VCaP (cell line): ENCODE measurements around the gene NDST4.

Experiments
- H3K27ac ChIP-seq: fragments of 450-650 bp; 2 replicates; pipeline ENCODE4 v1.5.1; 2017
- TF ChIP-seq, protein P1 (sequence below): fragments of 450-650 bp; conservative IDR thresholded peaks from 2 replicates; pipeline ENCODE4 v1.5.1; 2017; ENCODE audit warnings: mild to moderate bottlenecking, moderate library complexity

Gene NDST4

GRCh38 chr4:115145393-115146160 is 32.2 kb upstream of the NDST4 start:
- no peak overlapping the region for H3K27ac ChIP-seq
- TF ChIP-seq, protein P1, sequence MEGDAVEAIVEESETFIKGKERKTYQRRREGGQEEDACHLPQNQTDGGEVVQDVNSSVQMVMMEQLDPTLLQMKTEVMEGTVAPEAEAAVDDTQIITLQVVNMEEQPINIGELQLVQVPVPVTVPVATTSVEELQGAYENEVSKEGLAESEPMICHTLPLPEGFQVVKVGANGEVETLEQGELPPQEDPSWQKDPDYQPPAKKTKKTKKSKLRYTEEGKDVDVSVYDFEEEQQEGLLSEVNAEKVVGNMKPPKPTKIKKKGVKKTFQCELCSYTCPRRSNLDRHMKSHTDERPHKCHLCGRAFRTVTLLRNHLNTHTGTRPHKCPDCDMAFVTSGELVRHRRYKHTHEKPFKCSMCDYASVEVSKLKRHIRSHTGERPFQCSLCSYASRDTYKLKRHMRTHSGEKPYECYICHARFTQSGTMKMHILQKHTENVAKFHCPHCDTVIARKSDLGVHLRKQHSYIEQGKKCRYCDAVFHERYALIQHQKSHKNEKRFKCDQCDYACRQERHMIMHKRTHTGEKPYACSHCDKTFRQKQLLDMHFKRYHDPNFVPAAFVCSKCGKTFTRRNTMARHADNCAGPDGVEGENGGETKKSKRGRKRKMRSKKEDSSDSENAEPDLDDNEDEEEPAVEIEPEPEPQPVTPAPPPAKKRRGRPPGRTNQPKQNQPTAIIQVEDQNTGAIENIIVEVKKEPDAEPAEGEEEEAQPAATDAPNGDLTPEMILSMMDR = no peak

DNA sequence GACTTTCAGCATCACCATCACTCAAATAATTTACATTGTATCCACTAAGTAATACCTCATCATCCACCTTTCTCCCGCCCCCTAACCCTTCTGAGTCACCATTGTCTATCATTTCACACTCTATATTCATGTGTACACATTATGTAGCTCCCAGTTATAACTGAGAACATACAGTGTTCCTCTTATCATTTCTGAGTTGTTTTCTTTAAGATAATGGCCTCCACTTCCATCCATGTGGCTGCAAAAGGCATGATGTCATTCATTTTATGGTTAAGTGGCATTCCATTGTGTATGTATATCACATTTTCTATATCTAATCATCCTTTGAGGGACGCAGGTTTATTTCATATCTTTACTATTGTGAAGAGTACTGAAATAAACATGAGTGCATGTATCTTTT is 14.6 kb upstream of the NDST4 start:
- TF ChIP-seq, protein P1 = no peak

GRCh38 chr4:115126491-115126890 is 13.1 kb upstream of the NDST4 start:
- TF ChIP-seq, protein P1 = no peak
- no peak overlapping the region for H3K27ac ChIP-seq

More for the DNA sequence above, 14.6 kb upstream of the NDST4 start:
- H3K27ac ChIP-seq = no peak overlapping the region

DNA sequence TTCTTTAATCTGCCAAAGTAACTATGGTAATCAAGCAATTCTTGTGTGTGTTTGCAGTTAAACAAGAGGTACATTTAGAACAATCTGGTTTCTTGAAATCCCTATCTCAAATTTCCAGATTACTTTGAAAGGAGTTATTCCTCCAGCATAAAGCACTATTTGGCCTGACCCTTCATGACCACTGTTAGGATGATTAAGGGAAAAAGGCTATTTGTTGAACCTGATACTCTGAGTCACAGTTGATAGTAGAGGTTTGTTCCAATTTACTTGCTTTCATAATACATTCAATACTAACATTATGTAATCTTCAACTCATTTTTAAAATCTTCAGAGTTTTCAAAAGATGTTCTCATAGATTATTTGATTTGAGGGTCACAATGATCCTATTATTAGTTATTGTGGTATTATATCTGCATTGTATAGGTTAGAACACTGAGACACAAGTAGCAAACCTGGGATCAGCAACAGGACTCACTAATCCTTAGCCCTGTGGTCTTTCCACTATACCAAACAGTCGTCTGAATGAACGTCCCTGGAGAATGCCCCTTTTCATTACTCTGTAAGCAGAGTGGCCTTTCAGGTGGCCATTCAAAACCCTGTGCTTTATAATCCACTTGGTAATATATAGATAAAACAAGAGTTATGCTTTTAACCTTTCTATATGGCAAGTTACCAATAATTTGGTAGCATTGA is 8.1 kb upstream of the NDST4 start:
- TF ChIP-seq, protein P1 = no peak
- no peak overlapping the region for H3K27ac ChIP-seq

DNA sequence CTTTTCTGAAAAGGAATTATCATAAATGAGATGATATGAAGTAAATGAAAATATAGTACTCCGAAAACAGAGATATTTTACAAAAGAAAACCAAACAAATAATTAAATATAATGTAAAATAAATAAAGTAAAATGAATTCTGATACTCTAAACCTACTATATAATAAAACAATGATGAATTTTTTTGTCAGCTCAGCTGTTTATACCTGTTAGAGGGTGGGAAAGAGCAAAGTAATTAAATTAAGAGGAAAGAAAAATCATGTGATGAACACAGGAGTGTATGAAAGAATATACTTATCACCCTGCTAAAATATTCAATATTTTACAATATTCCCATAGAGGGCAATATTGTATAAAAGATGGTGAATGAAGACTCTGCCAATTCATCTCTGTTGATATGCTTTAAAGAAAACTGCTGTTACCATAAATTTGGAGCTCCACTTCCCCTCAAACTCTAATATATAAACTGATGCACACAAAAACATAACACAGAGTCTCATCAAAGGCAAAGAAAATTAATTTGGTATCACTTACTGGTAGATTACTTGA is 6.5 kb upstream of the NDST4 start:
- no peak overlapping the region for H3K27ac ChIP-seq
- TF ChIP-seq, protein P1 = peak; percentile 37; the same call in 1 of the 2 replicates

- H3K27ac ChIP-seq = no peak overlapping the region
- TF ChIP-seq, protein P1 = no peak
These were observed 4.2 kb upstream of the NDST4 start for GRCh38 chr4:115117651-115118050.
